ENCODE data around the gene SERINC2.

DNA sequence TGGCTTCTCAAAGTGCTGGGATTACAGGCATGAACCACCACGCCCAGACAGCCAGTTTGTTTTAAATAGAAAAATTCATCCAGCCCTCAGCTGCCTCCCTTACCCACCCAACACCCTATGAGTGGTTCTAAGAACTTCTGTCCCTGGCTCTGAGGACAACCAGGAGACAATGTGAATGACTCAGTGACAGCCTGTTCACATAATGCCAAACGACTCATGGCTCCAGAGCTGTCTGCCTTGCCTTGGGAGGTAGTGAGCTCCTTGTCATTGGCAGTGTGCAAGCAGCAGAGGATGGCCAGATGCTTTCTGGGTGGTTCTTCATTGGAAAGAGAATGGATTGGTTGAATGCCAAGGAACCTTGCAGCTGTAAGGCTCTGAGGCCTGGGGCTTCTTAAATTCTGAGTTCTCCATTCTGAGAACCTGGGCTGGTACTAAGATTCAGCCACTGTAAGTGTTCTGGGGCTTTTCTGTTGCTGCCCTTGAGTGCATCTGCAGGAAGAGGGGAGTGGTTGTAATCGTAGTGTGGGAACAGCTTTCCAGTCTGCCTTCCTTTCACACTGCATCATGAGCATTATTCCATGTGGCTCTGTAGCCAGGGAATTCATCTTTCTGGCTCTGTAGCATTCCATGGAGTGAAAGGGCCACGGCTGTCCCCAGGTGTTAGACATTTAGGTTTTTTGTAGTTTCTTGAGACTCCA lies 5.8 kb downstream of the SERINC2 start:
- TF ChIP-seq, protein P1, sequence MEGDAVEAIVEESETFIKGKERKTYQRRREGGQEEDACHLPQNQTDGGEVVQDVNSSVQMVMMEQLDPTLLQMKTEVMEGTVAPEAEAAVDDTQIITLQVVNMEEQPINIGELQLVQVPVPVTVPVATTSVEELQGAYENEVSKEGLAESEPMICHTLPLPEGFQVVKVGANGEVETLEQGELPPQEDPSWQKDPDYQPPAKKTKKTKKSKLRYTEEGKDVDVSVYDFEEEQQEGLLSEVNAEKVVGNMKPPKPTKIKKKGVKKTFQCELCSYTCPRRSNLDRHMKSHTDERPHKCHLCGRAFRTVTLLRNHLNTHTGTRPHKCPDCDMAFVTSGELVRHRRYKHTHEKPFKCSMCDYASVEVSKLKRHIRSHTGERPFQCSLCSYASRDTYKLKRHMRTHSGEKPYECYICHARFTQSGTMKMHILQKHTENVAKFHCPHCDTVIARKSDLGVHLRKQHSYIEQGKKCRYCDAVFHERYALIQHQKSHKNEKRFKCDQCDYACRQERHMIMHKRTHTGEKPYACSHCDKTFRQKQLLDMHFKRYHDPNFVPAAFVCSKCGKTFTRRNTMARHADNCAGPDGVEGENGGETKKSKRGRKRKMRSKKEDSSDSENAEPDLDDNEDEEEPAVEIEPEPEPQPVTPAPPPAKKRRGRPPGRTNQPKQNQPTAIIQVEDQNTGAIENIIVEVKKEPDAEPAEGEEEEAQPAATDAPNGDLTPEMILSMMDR (conservative IDR thresholded peaks at IDR 0.05 in 1 of 2, IDR thresholded peaks at IDR 0.05 in 1 of 2; ENCODE audit: low read depth in 1 of 2, low read length in 2 of 2), result no peak
- TF ChIP-seq EZH2 (IDR thresholded peaks at IDR 0.05; ENCODE audit: low read length, missing control alignments), result no peak
